Osteoblast (primary cell): ENCODE data around the gene ADD2. TPM values are rescaled to one million over a fixed set of nuclear protein-coding genes. Genes with fewer than 3 reads are reported as not detected.
"Not testable (repeated sequence)": the region's sequence is repeated elsewhere in the genome, so short reads cannot be mapped to it uniquely, and the experiment has no call there.

ENCODE experiments used
- DNase-seq: peaks from one replicate; pipeline ENCODE4 v3.0.0; 2011; ENCODE audit warnings: low spot score, mixed read lengths; ENCODE audit not compliant: insufficient read length; ENCODE audit errors: missing footprints
- H2AFZ ChIP-seq: 2 replicates; pipeline ENCODE4 v1.6.0; 2011; ENCODE audit warnings: mild to moderate bottlenecking, low read length
- H3K27ac ChIP-seq: 2 replicates; pipeline ENCODE4 v1.5.1; 2011; ENCODE audit warnings: mild to moderate bottlenecking, low read depth, low read length, moderate library complexity
- H3K27me3 ChIP-seq: 2 replicates; pipeline ENCODE4 v1.6.0; 2012; ENCODE audit warnings: mild to moderate bottlenecking, control low read depth, inconsistent platforms, low read length, moderate library complexity; ENCODE audit not compliant: insufficient read depth
- H3K36me3 ChIP-seq: 2 replicates; pipeline ENCODE4 v1.5.1; 2011; ENCODE audit warnings: mild to moderate bottlenecking, low read length, control low read depth, moderate library complexity; ENCODE audit not compliant: insufficient read depth
- H3K4me1 ChIP-seq: 2 replicates; pipeline ENCODE4 v1.5.1; 2011; ENCODE audit warnings: mild to moderate bottlenecking, low read length, control low read depth, moderate library complexity; ENCODE audit not compliant: insufficient read depth
- H3K4me2 ChIP-seq: 2 replicates; pipeline ENCODE4 v1.6.0; 2011; ENCODE audit warnings: mild to moderate bottlenecking, low read length; ENCODE audit not compliant: insufficient read depth
- H3K4me3 ChIP-seq: fragments of 200-600 bp; sonication (generic); 3 replicates; pipeline ENCODE4 v1.5.1; 2012; ENCODE audit warnings: mild to moderate bottlenecking, low read length, inconsistent platforms; ENCODE audit not compliant: insufficient read depth
- H3K79me2 ChIP-seq: 2 replicates; pipeline ENCODE4 v1.6.0; 2012; ENCODE audit warnings: mild to moderate bottlenecking, low read length, control low read depth, inconsistent platforms; ENCODE audit not compliant: insufficient read depth
- H3K9me3 ChIP-seq: 2 replicates; pipeline ENCODE4 v1.5.1; 2011; ENCODE audit warnings: low read depth, low read length, control low read depth
- H4K20me1 ChIP-seq: 2 replicates; pipeline ENCODE4 v1.6.0; 2012; ENCODE audit warnings: mild to moderate bottlenecking, low read length, control low read depth; ENCODE audit not compliant: insufficient read depth
- CTCF ChIP-seq: IDR thresholded peaks from 2 replicates; pipeline ENCODE4 v1.5.1; 2011; ENCODE audit warnings: mild to moderate bottlenecking, low read depth, low read length, moderate library complexity; ENCODE audit errors: extremely low read depth
- total RNA-seq: library from RNA; depleted of rRNA; stranded (reverse); fragments of >200 nt; gene quantifications from 2 replicates; pipeline ENCODE4 v1.2.3, GENCODE V29; 2012

Gene ADD2
- total RNA-seq, 1 donor: not detected

- Histone ChIP-seq H3K27me3 (peaks cover 16% of the 10 kb centered on the region), H3K79me2 (no peaks in the 10 kb centered on the region), H4K20me1 (no peaks in the 10 kb centered on the region), H3K4me2 (no peak overlapping the region), H3K36me3 (no peaks in the 10 kb centered on the region), H3K4me3 (no peak overlapping the region), H3K9me3 (no peaks in the 10 kb centered on the region), H2AFZ (no peak overlapping the region), H3K27ac (no peak overlapping the region), H3K4me1 (no peaks in the 10 kb centered on the region)
- no peak for TF ChIP-seq CTCF
- no peak for DNase-seq
These were observed 137.2 kb downstream of the ADD2 start for GRCh38 chr2:70630761-70631160.

GRCh38 chr2:70627211-70627898 lies 140.6 kb downstream of the ADD2 start:
- DNase-seq: no peak
- TF ChIP-seq CTCF: no peak

GRCh38 chr2:70626254-70626990 lies 141.6 kb downstream of the ADD2 start:
- Histone ChIP-seq H3K4me2 (no peak overlapping the region), H3K27me3 (peaks cover 16% of the 10 kb centered on the region), H2AFZ (no peak overlapping the region), H3K27ac (no peak overlapping the region), H3K9me3 (no peaks in the 10 kb centered on the region), H4K20me1 (no peaks in the 10 kb centered on the region), H3K79me2 (no peaks in the 10 kb centered on the region), H3K4me1 (no peaks in the 10 kb centered on the region), H3K4me3 (no peak overlapping the region), H3K36me3 (no peaks in the 10 kb centered on the region)
- TF ChIP-seq CTCF: no peak
- DNase-seq: no peak

More at GRCh38 chr2:70627211-70627898, 140.6 kb downstream of the ADD2 start:
- Histone ChIP-seq H3K4me2 (no peak overlapping the region), H3K27ac (no peak overlapping the region), H3K9me3 (no peaks in the 10 kb centered on the region), H3K4me3 (no peak overlapping the region), H3K79me2 (no peaks in the 10 kb centered on the region), H4K20me1 (no peaks in the 10 kb centered on the region), H3K4me1 (no peaks in the 10 kb centered on the region), H3K36me3 (no peaks in the 10 kb centered on the region), H2AFZ (no peak overlapping the region), H3K27me3 (peaks cover 16% of the 10 kb centered on the region)

GRCh38 chr2:70621536-70621935 lies 146.5 kb downstream of the ADD2 start:
- not testable (repeated sequence) for H3K36me3 ChIP-seq, H4K20me1 ChIP-seq, H3K4me3 ChIP-seq, H2AFZ ChIP-seq, H3K9me3 ChIP-seq, H3K27ac ChIP-seq, H3K27me3 ChIP-seq, DNase-seq, H3K4me2 ChIP-seq, H3K4me1 ChIP-seq, H3K79me2 ChIP-seq
